ENCODE results near the gene ASXL3.

ASXL3 gene

DNA sequence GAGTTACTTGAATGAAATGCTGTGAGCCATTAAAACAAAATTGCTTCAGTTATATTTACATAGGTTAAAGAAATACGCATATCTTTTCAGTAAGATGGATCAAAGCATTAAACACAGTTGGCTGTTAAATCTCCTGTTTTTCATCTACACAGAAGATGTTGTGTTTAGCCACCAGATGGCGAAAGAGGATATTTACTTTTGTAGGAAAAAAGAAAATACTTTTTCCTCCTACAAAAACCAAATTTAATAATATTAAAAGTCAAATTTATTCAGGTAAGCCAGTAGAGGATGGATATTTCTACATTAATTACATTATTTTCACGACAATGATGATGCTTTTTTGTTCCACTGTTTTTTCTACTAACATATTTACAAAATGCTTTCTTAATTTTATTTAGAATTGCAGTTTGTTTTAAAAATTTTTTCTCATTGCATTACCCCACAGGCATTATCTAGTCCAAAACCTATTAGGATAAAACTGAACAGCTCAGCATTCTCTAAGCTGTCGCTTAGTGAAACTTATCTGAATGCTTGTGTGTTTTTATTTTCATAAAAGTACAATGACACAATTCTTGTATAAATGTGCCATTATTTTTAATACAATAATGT is 173.7 kb downstream of the ASXL3 start:
- TF ChIP-seq EZH2 (optimal IDR thresholded peaks at IDR 0.05; ENCODE audit: low read depth, low read length): no peak
- TF ChIP-seq, protein P1, sequence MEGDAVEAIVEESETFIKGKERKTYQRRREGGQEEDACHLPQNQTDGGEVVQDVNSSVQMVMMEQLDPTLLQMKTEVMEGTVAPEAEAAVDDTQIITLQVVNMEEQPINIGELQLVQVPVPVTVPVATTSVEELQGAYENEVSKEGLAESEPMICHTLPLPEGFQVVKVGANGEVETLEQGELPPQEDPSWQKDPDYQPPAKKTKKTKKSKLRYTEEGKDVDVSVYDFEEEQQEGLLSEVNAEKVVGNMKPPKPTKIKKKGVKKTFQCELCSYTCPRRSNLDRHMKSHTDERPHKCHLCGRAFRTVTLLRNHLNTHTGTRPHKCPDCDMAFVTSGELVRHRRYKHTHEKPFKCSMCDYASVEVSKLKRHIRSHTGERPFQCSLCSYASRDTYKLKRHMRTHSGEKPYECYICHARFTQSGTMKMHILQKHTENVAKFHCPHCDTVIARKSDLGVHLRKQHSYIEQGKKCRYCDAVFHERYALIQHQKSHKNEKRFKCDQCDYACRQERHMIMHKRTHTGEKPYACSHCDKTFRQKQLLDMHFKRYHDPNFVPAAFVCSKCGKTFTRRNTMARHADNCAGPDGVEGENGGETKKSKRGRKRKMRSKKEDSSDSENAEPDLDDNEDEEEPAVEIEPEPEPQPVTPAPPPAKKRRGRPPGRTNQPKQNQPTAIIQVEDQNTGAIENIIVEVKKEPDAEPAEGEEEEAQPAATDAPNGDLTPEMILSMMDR (IDR thresholded peaks at IDR 0.05; ENCODE audit: low read length): peak; percentile 59
- TF ChIP-seq EZH2phosphoT487 (IDR thresholded peaks at IDR 0.05; ENCODE audit: low read length): no peak
- peak overlapping the region; percentile 66 for H3K4me2 ChIP-seq (ENCODE audit: low read depth, low read length)
- H3K9me2 ChIP-seq (replicated peaks; ENCODE audit: insufficient read depth, low read length): no peaks in the 10 kb centered on the region
- no peaks in the 10 kb centered on the region for H3K27me3 ChIP-seq (replicated peaks; ENCODE audit: insufficient read depth, low read length)
- no peak overlapping the region; the same call in 1 of the 2 replicates for H3K4me3 ChIP-seq (ENCODE audit: low read length)
- no peaks in the 10 kb centered on the region for H4K20me1 ChIP-seq (ENCODE audit: insufficient read depth, low read length)
- H3K9me3 ChIP-seq (replicated peaks; ENCODE audit: insufficient read depth, low read length): no peaks in the 10 kb centered on the region
- no peaks in the 10 kb centered on the region for H3K79me2 ChIP-seq (ENCODE audit: low read length)
- H3F3A ChIP-seq (ENCODE audit: insufficient read depth, low read length): no peaks in the 10 kb centered on the region
- H3K4me1 ChIP-seq (ENCODE audit: low read length): 0 out of 2 replicates have a peak, but pooled peaks cover 4% of the 10 kb centered on the region
- H3K36me3 ChIP-seq (replicated peaks; ENCODE audit: insufficient read depth, low read length): no peaks in the 10 kb centered on the region
- peak; percentile 48 for DNase-seq
- H3K27ac ChIP-seq (ENCODE audit: low read length): no peak overlapping the region
- peak overlapping the region; percentile 51; the same call in 1 of the 2 replicates for H2AFZ ChIP-seq (ENCODE audit: low read length)
- H3K9ac ChIP-seq (ENCODE audit: low read length): no peak overlapping the region

DNA sequence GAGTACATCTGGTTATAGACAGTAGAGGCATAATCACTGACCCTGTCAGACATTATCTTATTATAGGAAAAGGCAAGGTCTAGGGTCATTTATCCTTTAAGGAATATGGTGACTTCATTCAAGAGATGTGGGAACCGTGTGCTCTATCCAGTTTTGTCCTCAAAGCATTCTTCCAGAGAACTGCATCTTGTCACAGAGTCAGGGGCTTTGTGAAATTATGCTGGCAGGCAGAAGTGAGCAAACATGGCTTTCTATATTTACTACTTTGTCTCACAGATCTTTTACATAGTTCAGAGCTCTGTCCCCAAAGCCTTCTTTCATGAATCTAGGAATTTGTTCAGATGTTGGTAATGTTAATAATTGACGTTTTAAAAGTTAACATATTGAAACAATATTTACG is 177.4 kb downstream of the ASXL3 start:
- H3K9ac ChIP-seq (ENCODE audit: low read length): no peak overlapping the region

DNA sequence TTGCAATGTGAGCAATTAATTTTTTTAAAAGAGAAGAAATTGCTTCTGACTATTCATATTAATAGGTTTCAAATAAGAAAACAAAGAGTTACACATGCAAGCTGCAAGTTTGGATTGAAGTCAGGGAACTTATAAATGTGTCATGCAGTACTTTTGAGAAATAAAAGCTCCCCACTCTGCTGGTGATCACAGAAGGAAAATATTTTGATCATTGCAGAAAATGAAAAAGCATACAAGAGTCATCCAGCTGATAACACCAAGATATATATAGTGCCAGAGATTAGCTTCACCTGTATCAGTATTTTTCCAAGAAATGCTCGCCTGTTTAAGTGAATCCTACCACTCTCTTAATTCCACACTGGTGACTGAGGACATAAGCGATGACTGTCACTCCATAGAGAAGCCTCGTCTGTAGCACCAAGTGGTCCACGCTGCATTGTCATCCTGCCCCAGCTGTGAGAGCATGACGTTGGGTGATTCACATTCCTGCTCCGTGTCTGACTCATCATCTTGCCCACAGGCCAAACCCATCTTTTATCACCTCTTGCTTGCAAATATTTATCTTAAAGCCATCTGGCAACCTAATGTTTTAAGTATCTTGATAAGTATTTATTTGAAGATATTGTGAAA is 178.0 kb downstream of the ASXL3 start:
- H3K36me3 ChIP-seq (replicated peaks; ENCODE audit: insufficient read depth, low read length): no peaks in the 10 kb centered on the region
- H3K9me2 ChIP-seq (replicated peaks; ENCODE audit: insufficient read depth, low read length): no peaks in the 10 kb centered on the region
- H2AFZ ChIP-seq (ENCODE audit: low read length): no peak overlapping the region
- no peaks in the 10 kb centered on the region for H3K79me2 ChIP-seq (ENCODE audit: low read length)
- no peak overlapping the region for H3K27ac ChIP-seq (ENCODE audit: low read length)
- no peak for TF ChIP-seq EZH2 (optimal IDR thresholded peaks at IDR 0.05; ENCODE audit: low read depth, low read length)
- H4K20me1 ChIP-seq (ENCODE audit: insufficient read depth, low read length): no peaks in the 10 kb centered on the region
- no peaks in the 10 kb centered on the region for H3F3A ChIP-seq (ENCODE audit: insufficient read depth, low read length)
- no peak for DNase-seq
- H3K4me2 ChIP-seq (ENCODE audit: low read depth, low read length): no peak overlapping the region
- H3K4me1 ChIP-seq (ENCODE audit: low read length): 0 out of 2 replicates have a peak, but pooled peaks cover 4% of the 10 kb centered on the region
- H3K9me3 ChIP-seq (replicated peaks; ENCODE audit: insufficient read depth, low read length): no peaks in the 10 kb centered on the region
- H3K27me3 ChIP-seq (replicated peaks; ENCODE audit: insufficient read depth, low read length): no peaks in the 10 kb centered on the region
- H3K9ac ChIP-seq (ENCODE audit: low read length): no peak overlapping the region
- no peak overlapping the region for H3K4me3 ChIP-seq (ENCODE audit: low read length)

More for the DNA sequence above, 177.4 kb downstream of the ASXL3 start:
- Histone ChIP-seq H4K20me1 (ENCODE audit: insufficient read depth, low read length) (no peaks in the 10 kb centered on the region), H3F3A (ENCODE audit: insufficient read depth, low read length) (no peaks in the 10 kb centered on the region), H3K27ac (ENCODE audit: low read length) (no peak overlapping the region), H2AFZ (ENCODE audit: low read length) (no peak overlapping the region), H3K9me3 (replicated peaks; ENCODE audit: insufficient read depth, low read length) (no peaks in the 10 kb centered on the region), H3K27me3 (replicated peaks; ENCODE audit: insufficient read depth, low read length) (no peaks in the 10 kb centered on the region), H3K36me3 (replicated peaks; ENCODE audit: insufficient read depth, low read length) (no peaks in the 10 kb centered on the region), H3K9me2 (replicated peaks; ENCODE audit: insufficient read depth, low read length) (no peaks in the 10 kb centered on the region), H3K4me3 (ENCODE audit: low read length) (no peak overlapping the region), H3K79me2 (ENCODE audit: low read length) (no peaks in the 10 kb centered on the region), H3K4me1 (ENCODE audit: low read length) (0 out of 2 replicates have a peak, but pooled peaks cover 4% of the 10 kb centered on the region), H3K4me2 (ENCODE audit: low read depth, low read length) (no peak overlapping the region)
- no peak for DNase-seq
- TF ChIP-seq EZH2phosphoT487 (IDR thresholded peaks at IDR 0.05; ENCODE audit: low read length) (no peak), EZH2 (optimal IDR thresholded peaks at IDR 0.05; ENCODE audit: low read depth, low read length) (no peak)
- TF ChIP-seq, protein P1 (IDR thresholded peaks at IDR 0.05; ENCODE audit: low read length): no peak

DNA sequence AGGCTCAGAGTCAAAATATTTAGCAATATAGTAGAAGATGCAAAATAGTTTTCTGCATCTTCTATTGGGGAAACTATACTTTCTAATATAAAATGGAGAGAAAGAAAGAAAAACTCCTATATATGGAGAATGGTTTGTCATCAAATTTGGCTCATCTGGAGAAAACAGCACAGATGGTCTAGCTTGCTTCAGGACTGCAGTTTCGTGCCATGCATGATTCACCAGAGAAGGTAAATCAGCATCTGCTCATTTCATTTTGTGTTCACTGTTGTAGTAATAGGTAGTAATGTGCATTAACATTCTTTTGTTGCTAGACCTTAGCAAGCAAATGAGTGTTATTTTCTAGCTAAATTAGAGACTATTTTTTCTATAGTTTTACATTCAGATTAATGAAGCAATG is 179.0 kb downstream of the ASXL3 start:
- Histone ChIP-seq H3K9me2 (replicated peaks; ENCODE audit: insufficient read depth, low read length) (no peaks in the 10 kb centered on the region), H3K79me2 (ENCODE audit: low read length) (no peaks in the 10 kb centered on the region), H3K9ac (ENCODE audit: low read length) (no peak overlapping the region), H3K4me3 (ENCODE audit: low read length) (no peak overlapping the region), H3K36me3 (replicated peaks; ENCODE audit: insufficient read depth, low read length) (no peaks in the 10 kb centered on the region), H3K4me2 (ENCODE audit: low read depth, low read length) (no peak overlapping the region), H3F3A (ENCODE audit: insufficient read depth, low read length) (no peaks in the 10 kb centered on the region), H3K9me3 (replicated peaks; ENCODE audit: insufficient read depth, low read length) (no peaks in the 10 kb centered on the region), H4K20me1 (ENCODE audit: insufficient read depth, low read length) (no peaks in the 10 kb centered on the region), H2AFZ (ENCODE audit: low read length) (no peak overlapping the region), H3K27me3 (replicated peaks; ENCODE audit: insufficient read depth, low read length) (no peaks in the 10 kb centered on the region), H3K27ac (ENCODE audit: low read length) (no peak overlapping the region), H3K4me1 (ENCODE audit: low read length) (no peaks in the 10 kb centered on the region)
- no peak for DNase-seq
- TF ChIP-seq, protein P1 (IDR thresholded peaks at IDR 0.05; ENCODE audit: low read length): no peak
- TF ChIP-seq EZH2 (optimal IDR thresholded peaks at IDR 0.05; ENCODE audit: low read depth, low read length) (no peak), EZH2phosphoT487 (IDR thresholded peaks at IDR 0.05; ENCODE audit: low read length) (no peak)

Measured in MM.1S (cell line).